Measurements from ENCODE around the gene CLIP3. TPM values are rescaled to one million over a fixed set of nuclear protein-coding genes. Genes with fewer than 3 reads are reported as not detected.
"Not testable (repeated sequence)": the region's sequence is repeated elsewhere in the genome, so short reads cannot be mapped to it uniquely, and the experiment has no call there.

The CLIP3 gene
- total and polyA plus RNA-seq, 9 of the 15 experiments (the other 6 are each of a cell fraction or from before 2014, with no cell fraction given): 0.01 to 0.50 (median 0.15) TPM; not detected in 1

GRCh38 chr19:36072081-36072480 lies 39.4 kb upstream of the CLIP3 start:
- no peaks in the 10 kb centered on the region for H3K9me3 ChIP-seq (replicated peaks; ENCODE audit: control insufficient read depth, insufficient read depth, low read depth, low read length)
- no peaks in the 10 kb centered on the region; the same call in 1 of the 2 replicates for H4K20me1 ChIP-seq (replicated peaks; ENCODE audit: control insufficient read depth, insufficient read depth, low read length)
- peaks cover 0 to 12% of the 10 kb centered on the region in 2 experiments; a peak in 3 of 5 replicates for H3K4me1 ChIP-seq (replicated peaks in 1 of 2; ENCODE audit: control insufficient read depth in 2 of 2, insufficient read depth in 2 of 2, low read length in 2 of 2)
- peaks cover 74% of the 10 kb centered on the region; the same call in 2 of the 3 replicates for H3K36me3 ChIP-seq (ENCODE audit: control insufficient read depth, insufficient read depth, low read length)
- DNase-seq (ENCODE audit: extremely low read depth in 1 of 4, low spot score in 3 of 4): no peak
- FAIRE-seq: no peak
- POLR2A ChIA-PET: interaction anchor here (0.6 to 2.1 kb wide), 3 partner anchors 10 to 12 kb away, joined by 3 to 6 read pairs (median 3); no protein-coding TSS in a partner anchor
- in situ Hi-C loops (cut with MboI) (no loop called here), intact Hi-C loops (cut with micrococcal nuclease) (no loop called here)
- BruUV-seq (replicated peaks): no TSS peak
- H3K9me1 ChIP-seq (ENCODE audit: control insufficient read depth, insufficient read depth, low read length): no peaks in the 10 kb centered on the region
- 92% methylated on average over 8 of the region's 8 CpGs for WGBS (ENCODE audit: insufficient coverage, low coverage, missing lambda C conversion rate)
- TF ChIP-seq ZNF586 (CRISPR knock-in tag; conservative IDR thresholded peaks at IDR 0.05) (no peak), PML (IDR thresholded peaks at IDR 0.05; ENCODE audit: low read length) (no peak), ZNF707 (CRISPR knock-in tag; conservative IDR thresholded peaks at IDR 0.05) (no peak), GTF3C2 (IDR thresholded peaks at IDR 0.05; ENCODE audit: borderline replicate concordance, extremely low read depth, insufficient read length) (no peak), ZNF354B (CRISPR knock-in tag; IDR thresholded peaks at IDR 0.05) (no peak), NCOA4 (IDR thresholded peaks at IDR 0.05; ENCODE audit: partially characterized antibody) (no peak), ZNF395 (CRISPR knock-in tag; IDR thresholded peaks at IDR 0.05) (no peak), SIN3A (IDR thresholded peaks at IDR 0.05; ENCODE audit: borderline replicate concordance in 2 of 2, control insufficient read depth in 1 of 2, low read depth in 2 of 2, low read length in 2 of 2) (no peak)
- H3K4me2 ChIP-seq (ENCODE audit: insufficient read depth, low read length): no peak overlapping the region
- no peaks in the 10 kb centered on the region; a peak in 1 of 5 replicates for H3K27me3 ChIP-seq (ENCODE audit: control insufficient read depth in 2 of 2, insufficient read depth in 2 of 2, low read length in 2 of 2)
- H3K79me2 ChIP-seq (ENCODE audit: control insufficient read depth, insufficient read depth, low read length): no peaks in the 10 kb centered on the region
- H3K27ac ChIP-seq (ENCODE audit: extremely low read depth, low read depth, low read length): no peak overlapping the region
- H2AFZ ChIP-seq (ENCODE audit: low read depth, low read length): no peak overlapping the region
- H3K4me3 ChIP-seq: no peak overlapping the region
- no peak overlapping the region for H3K9ac ChIP-seq (ENCODE audit: insufficient read depth in 1 of 2, low read depth in 2 of 2, low read length in 2 of 2)
- no peak for ATAC-seq
- CTCF ChIA-PET (ENCODE audit: low intra/inter-chr PET ratio): no interaction called here

- FAIRE-seq; H3K9me1 ChIP-seq (ENCODE audit: control insufficient read depth, insufficient read depth, low read length); H3K9ac ChIP-seq (ENCODE audit: insufficient read depth in 1 of 2, low read depth in 2 of 2, low read length in 2 of 2); BruUV-seq (replicated peaks); H4K20me1 ChIP-seq (replicated peaks; ENCODE audit: control insufficient read depth, insufficient read depth, low read length); DNase-seq (ENCODE audit: extremely low read depth in 1 of 4, low spot score in 3 of 4); H3K79me2 ChIP-seq (ENCODE audit: control insufficient read depth, insufficient read depth, low read length); H3K9me3 ChIP-seq (replicated peaks; ENCODE audit: control insufficient read depth, insufficient read depth, low read depth, low read length); H3K4me3 ChIP-seq; H3K4me2 ChIP-seq (ENCODE audit: insufficient read depth, low read length); H3K27ac ChIP-seq (ENCODE audit: extremely low read depth, low read depth, low read length); intact Hi-C loops (cut with micrococcal nuclease); ATAC-seq; H2AFZ ChIP-seq (ENCODE audit: low read depth, low read length); CTCF ChIA-PET (ENCODE audit: low intra/inter-chr PET ratio); in situ Hi-C loops (cut with MboI); POLR2A ChIA-PET; H3K27me3 ChIP-seq (ENCODE audit: control insufficient read depth in 2 of 2, insufficient read depth in 2 of 2, low read length in 2 of 2): not testable (repeated sequence)
- 88% methylated on average over 9 of the region's 57 CpGs for WGBS (ENCODE audit: insufficient coverage, low coverage, missing lambda C conversion rate)
- H3K4me1 ChIP-seq (replicated peaks in 1 of 2; ENCODE audit: control insufficient read depth in 2 of 2, insufficient read depth in 2 of 2, low read length in 2 of 2): peaks cover 0 to 12% of the 10 kb centered on the region in 2 experiments; a peak in 3 of 5 replicates
- H3K36me3 ChIP-seq (ENCODE audit: control insufficient read depth, insufficient read depth, low read length): peaks cover 74% of the 10 kb centered on the region
Measured at GRCh38 chr19:36068810-36069499, 36.3 kb upstream of the CLIP3 start.

Data from K562 (cell line).